ENCODE results near the gene GCHFR. TPM values are rescaled to one million over a fixed set of nuclear protein-coding genes. Genes with fewer than 3 reads are reported as not detected.

The GCHFR gene
- total RNA-seq, 1 experiment from 2014 or later: 5.6 TPM

DNA sequence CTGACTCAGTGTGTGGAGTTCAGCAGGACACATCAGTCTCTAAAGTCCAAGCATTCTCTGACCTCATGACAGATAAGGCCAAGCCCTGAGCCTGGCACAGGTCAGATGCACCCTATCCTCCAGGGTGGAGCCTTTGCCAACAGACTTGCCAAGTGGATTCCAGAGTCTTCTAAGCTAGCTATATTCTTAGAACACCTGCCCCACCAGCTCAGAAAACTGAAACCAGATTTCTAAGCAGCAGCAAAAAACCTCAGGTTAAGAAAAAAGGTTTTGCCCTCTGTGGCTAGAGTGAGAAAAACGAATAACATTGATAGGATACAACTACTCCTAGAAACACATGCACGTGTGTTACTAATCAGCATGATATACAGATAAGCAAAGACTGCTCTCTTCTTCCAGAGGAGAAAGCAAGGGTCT is 20.4 kb upstream of the GCHFR start:
- CTCF ChIA-PET: no interaction called here
- intact Hi-C loops (cut with micrococcal nuclease; ENCODE audit: unreplicated experiment): no loop called here
- DNase-seq: no peak
- TF ChIP-seq CTCF (IDR thresholded peaks at IDR 0.05; ENCODE audit: unreplicated experiment): no peak
- no TSS peak for BruUV-seq (replicated peaks)
- Mint-ChIP-seq H3K36me3 (ENCODE audit: insufficient read depth, unreplicated experiment) (peaks cover 5% of the 10 kb centered on the region), H3K4me1 (ENCODE audit: low read depth, unreplicated experiment) (no peaks in the 10 kb centered on the region), H3K9me3 (ENCODE audit: low read depth, unreplicated experiment) (no peaks in the 10 kb centered on the region), H3K27ac (ENCODE audit: unreplicated experiment) (no peak overlapping the region), H3K27me3 (ENCODE audit: unreplicated experiment) (no peaks in the 10 kb centered on the region), H3K4me3 (ENCODE audit: low read depth, unreplicated experiment) (no peak overlapping the region)

- BruUV-seq (replicated peaks): no TSS peak
- H3K36me3 Mint-ChIP-seq (ENCODE audit: insufficient read depth, unreplicated experiment): peaks cover 5% of the 10 kb centered on the region
- no peak for TF ChIP-seq CTCF (IDR thresholded peaks at IDR 0.05; ENCODE audit: unreplicated experiment)
- intact Hi-C loops (cut with micrococcal nuclease; ENCODE audit: unreplicated experiment): no loop called here
- H3K9me3 Mint-ChIP-seq (ENCODE audit: low read depth, unreplicated experiment): no peaks in the 10 kb centered on the region
- no peak overlapping the region for H3K27ac Mint-ChIP-seq (ENCODE audit: unreplicated experiment)
- CTCF ChIA-PET: interaction anchor here (0.6 kb wide), 1 partner anchor 192 kb away, joined by 3 read pairs; no protein-coding TSS in a partner anchor
- no peak for DNase-seq
- H3K27me3 Mint-ChIP-seq (ENCODE audit: unreplicated experiment): no peaks in the 10 kb centered on the region
- H3K4me1 Mint-ChIP-seq (ENCODE audit: low read depth, unreplicated experiment): no peaks in the 10 kb centered on the region
- H3K4me3 Mint-ChIP-seq (ENCODE audit: low read depth, unreplicated experiment): no peak overlapping the region
These were observed 19.7 kb upstream of the GCHFR start for GRCh38 chr15:40743921-40744814.

DNA sequence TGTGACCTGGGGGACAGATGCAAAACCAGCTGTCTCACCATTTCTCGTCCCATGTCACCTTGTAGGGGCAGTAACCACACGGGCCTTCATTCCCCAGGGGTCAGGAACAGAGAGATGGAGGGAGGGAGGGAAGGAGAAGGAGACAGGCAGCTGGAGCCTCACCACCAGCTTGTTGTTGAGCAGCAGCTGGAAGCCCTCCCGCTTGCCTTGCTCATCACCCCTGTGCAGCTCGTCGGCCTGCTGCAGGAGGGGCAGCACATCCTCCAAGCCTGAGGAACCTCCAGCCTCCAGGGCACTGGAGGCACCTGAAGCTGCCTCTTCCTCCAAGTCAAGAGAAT is 19.1 kb upstream of the GCHFR start:
- CTCF ChIA-PET: interaction anchor here (0.6 kb wide), 1 partner anchor 193 kb away, joined by 3 read pairs; no protein-coding TSS in a partner anchor
- no TSS peak for BruUV-seq (replicated peaks)
- Mint-ChIP-seq H3K4me1 (ENCODE audit: low read depth, unreplicated experiment) (no peaks in the 10 kb centered on the region), H3K27ac (ENCODE audit: unreplicated experiment) (no peak overlapping the region), H3K27me3 (ENCODE audit: unreplicated experiment) (no peaks in the 10 kb centered on the region), H3K4me3 (ENCODE audit: low read depth, unreplicated experiment) (no peak overlapping the region), H3K9me3 (ENCODE audit: low read depth, unreplicated experiment) (no peaks in the 10 kb centered on the region), H3K36me3 (ENCODE audit: insufficient read depth, unreplicated experiment) (peaks cover 5% of the 10 kb centered on the region)
- intact Hi-C loops (cut with micrococcal nuclease; ENCODE audit: unreplicated experiment): no loop called here
- TF ChIP-seq CTCF (IDR thresholded peaks at IDR 0.05; ENCODE audit: unreplicated experiment): no peak
- no peak for DNase-seq

DNA sequence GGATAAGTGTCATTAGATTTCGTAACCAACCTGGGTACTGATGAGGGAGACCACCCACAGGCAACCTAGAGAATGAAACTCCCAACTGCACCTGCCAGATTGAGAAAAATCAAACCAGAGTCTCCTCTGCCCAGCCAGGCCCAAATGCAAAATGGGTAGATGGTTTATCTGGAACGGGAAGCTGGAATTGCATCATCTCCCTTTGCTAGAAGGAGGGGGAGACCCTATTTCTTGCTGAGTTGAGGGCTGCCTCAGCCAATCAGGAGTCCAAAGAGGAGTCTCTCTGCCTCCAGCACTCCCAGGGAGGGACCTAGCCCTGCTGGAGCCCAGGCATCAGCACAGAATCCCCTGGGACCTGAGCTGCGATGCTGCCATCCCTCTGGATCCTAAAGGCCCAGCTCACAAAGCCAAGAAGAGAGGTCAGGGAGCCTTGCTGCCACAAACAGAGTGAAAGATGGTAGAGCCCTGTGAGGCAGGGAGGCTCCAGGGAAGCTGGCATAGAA is 16.9 kb upstream of the GCHFR start:
- DNase-seq: no peak
- Mint-ChIP-seq H3K4me3 (ENCODE audit: low read depth, unreplicated experiment) (no peak overlapping the region), H3K27me3 (ENCODE audit: unreplicated experiment) (no peaks in the 10 kb centered on the region), H3K36me3 (ENCODE audit: insufficient read depth, unreplicated experiment) (peaks cover 13% of the 10 kb centered on the region), H3K4me1 (ENCODE audit: low read depth, unreplicated experiment) (no peaks in the 10 kb centered on the region), H3K27ac (ENCODE audit: unreplicated experiment) (no peak overlapping the region), H3K9me3 (ENCODE audit: low read depth, unreplicated experiment) (no peaks in the 10 kb centered on the region)
- TF ChIP-seq CTCF (IDR thresholded peaks at IDR 0.05; ENCODE audit: unreplicated experiment): no peak
- CTCF ChIA-PET: interaction anchor here (0.5 to 1.8 kb wide), 11 partner anchors 22 to 1898 kb away, joined by 3 to 15 read pairs (median 4); partner anchors contain the start of genes C15orf62 and VPS18
- BruUV-seq (replicated peaks): no TSS peak
- intact Hi-C loops (cut with micrococcal nuclease; ENCODE audit: unreplicated experiment): no loop called here
